PC-3 (cell line): ENCODE data around the gene AKIRIN1. TPM values are rescaled to one million over a fixed set of nuclear protein-coding genes. Genes with fewer than 3 reads are reported as not detected.

Experiments
- ATAC-seq: fragments of 200-7000 bp; cut with Tn5 transposase; 2 replicates; pipeline ENCODE4 v1.9.1; 2020; ENCODE audit warnings: mild to moderate bottlenecking, moderate library complexity
- BruUV-seq: library from RNA; stranded (reverse); fragments of 400-500 nt; replicated peaks from 2 replicates; lab custom pipeline; 2021; lab: Mats Ljungman, UMichigan
- CTCF ChIA-PET: fragments of 300-600 bp; sonication (Branson Sonifier 250); formaldehyde crosslinking; loops from one replicate; lab custom pipeline; 2022; ENCODE audit warnings: antibody characterized with exemption; lab: Charles Lee
- POLR2A ChIA-PET: fragments of 300-600 bp; sonication (Branson Sonifier 250); formaldehyde crosslinking; loops from one replicate; lab custom pipeline; 2022; ENCODE audit warnings: antibody characterized with exemption; ENCODE audit not compliant: unreplicated experiment; lab: Charles Lee
- DNase-seq: peaks from one replicate; pipeline ENCODE4 v3.0.0-alpha.2; 2015
- H2AFZ ChIP-seq: fragments of 300-600 bp; sonication (generic); 2 replicates; pipeline ENCODE4 v1.6.0; 2016; ENCODE audit warnings: antibody characterized with exemption, low read length
- H3F3A ChIP-seq: fragments of 300-600 bp; sonication (generic); one replicate; pipeline ENCODE4 v1.6.0; 2017; ENCODE audit warnings: antibody characterized with exemption, low read length, control low read depth, mild to moderate bottlenecking; ENCODE audit not compliant: unreplicated experiment
- H3K27ac ChIP-seq: fragments of 300-600 bp; sonication (generic); 2 replicates; pipeline ENCODE4 v1.5.1; 2016; ENCODE audit warnings: mild to moderate bottlenecking, low read length
- H3K27me3 ChIP-seq: fragments of 300-600 bp; sonication (generic); 2 replicates; pipeline ENCODE4 v1.6.1; 2016; ENCODE audit warnings: low read length, mixed read lengths
- H3K36me3 ChIP-seq: fragments of 300-600 bp; sonication (generic); 2 replicates; pipeline ENCODE4 v1.6.1; 2016; ENCODE audit warnings: low read depth, mixed run types, low read length, mixed read lengths
- H3K4me1 ChIP-seq: fragments of 300-600 bp; sonication (generic); 2 replicates; pipeline ENCODE4 v1.5.1; 2016; ENCODE audit warnings: low read length; ENCODE audit not compliant: insufficient read depth
- H3K4me2 ChIP-seq: fragments of 300-600 bp; sonication (generic); 2 replicates; pipeline ENCODE4 v1.6.0; 2016; ENCODE audit warnings: low read length
- H3K4me3 ChIP-seq: fragments of 300-600 bp; sonication (generic); 2 replicates; pipeline ENCODE4 v1.5.1; 2016; ENCODE audit warnings: mild to moderate bottlenecking, low read length, mixed read lengths
- H3K79me2 ChIP-seq: fragments of 300-600 bp; sonication (generic); 2 replicates; pipeline ENCODE4 v1.6.1; 2017; ENCODE audit warnings: low read length, mixed read lengths
- H3K9ac ChIP-seq: fragments of 300-600 bp; sonication (generic); 2 replicates; pipeline ENCODE4 v1.6.0; 2016; ENCODE audit warnings: mild to moderate bottlenecking, low read length
- H3K9me2 ChIP-seq: fragments of 300-600 bp; sonication (generic); replicated peaks from 2 replicates; pipeline ENCODE4 v1.6.1; 2016; ENCODE audit warnings: mixed run types, low read length, mixed read lengths
- H3K9me3 ChIP-seq: fragments of 300-600 bp; sonication (generic); 2 replicates; pipeline ENCODE4 v1.6.1; 2016; ENCODE audit warnings: low read length, mixed read lengths
- H4K20me1 ChIP-seq: fragments of 300-600 bp; sonication (generic); 2 replicates; pipeline ENCODE4 v1.6.1; 2016; ENCODE audit warnings: low read length, mixed read lengths
- CTCF ChIP-seq: fragments of 300-600 bp; sonication (generic); conservative IDR thresholded peaks from 2 replicates; pipeline ENCODE4 v1.5.1; 2017; ENCODE audit warnings: antibody characterized with exemption, low read depth, mild to moderate bottlenecking, low read length
- EZH2 ChIP-seq: fragments of 300-600 bp; sonication (generic); IDR thresholded peaks from one replicate; pipeline ENCODE4 v1.6.1; 2017; ENCODE audit warnings: antibody characterized with exemption, mild to moderate bottlenecking, low read length; ENCODE audit not compliant: unreplicated experiment
- EZH2phosphoT487 ChIP-seq: fragments of 300-600 bp; sonication (generic); IDR thresholded peaks from 2 replicates; pipeline ENCODE4 v1.6.1; 2018; ENCODE audit warnings: mild to moderate bottlenecking, antibody characterized with exemption, low read length, borderline replicate concordance
- intact Hi-C: fragments of 100-400 bp; cut with micrococcal nuclease; formaldehyde crosslinking; loops from 2 replicates; pipeline ENCODE4 v1.9.0; 2023
- total RNA-seq: library from RNA; depleted of rRNA; stranded (reverse); fragments of >200 nt; gene quantifications from 2 replicates; pipeline ENCODE4 v1.2.3, GENCODE V29; 2014

AKIRIN1 gene
- total RNA-seq, 1 experiment from 2014 or later: 58.6 TPM

DNA sequence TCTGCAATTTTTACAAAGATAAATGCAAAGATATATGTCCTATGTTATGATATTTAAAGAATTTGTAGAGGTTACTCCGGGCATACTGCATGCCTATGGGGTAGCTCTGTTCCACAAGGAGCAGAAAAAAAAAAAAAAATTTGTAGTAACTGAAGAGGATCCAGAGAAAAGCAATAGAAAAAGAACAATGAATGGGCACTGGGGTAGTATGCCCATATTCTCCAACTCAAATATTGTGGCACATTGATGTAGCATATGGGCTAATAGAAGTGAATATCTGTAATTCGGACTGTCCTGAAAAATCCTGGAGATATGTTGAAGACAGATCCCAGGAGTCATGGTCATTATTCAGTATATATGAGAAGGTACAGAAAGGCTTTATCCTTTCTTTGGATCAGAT, 1.1 kb upstream of the AKIRIN1 start:
- peak overlapping the region; percentile 97; the same call in 1 of the 2 replicates for H2AFZ ChIP-seq
- ChIA-PET POLR2A (interaction anchor here (1.0 kb wide), 1 partner anchor 14 kb away, joined by 8 read pairs; no protein-coding TSS in a partner anchor), CTCF (no interaction called here)
- no peaks in the 10 kb centered on the region for H3K9me3 ChIP-seq
- H3K36me3 ChIP-seq: peaks cover 2% of the 10 kb centered on the region; the same call in 1 of the 2 replicates
- DNase-seq: no peak
- H3K4me1 ChIP-seq: peaks cover 47% of the 10 kb centered on the region
- TF ChIP-seq EZH2: no peak
- TF ChIP-seq CTCF: no peak
- no peak overlapping the region for H3K4me3 ChIP-seq
- H3K4me2 ChIP-seq: peak overlapping the region; percentile 92
- H3K9ac ChIP-seq: no peak overlapping the region
- no peaks in the 10 kb centered on the region for H3K9me2 ChIP-seq
- peaks cover 11% of the 10 kb centered on the region for H3F3A ChIP-seq
- H4K20me1 ChIP-seq: peaks cover 22% of the 10 kb centered on the region
- H3K27ac ChIP-seq: no peak overlapping the region
- ATAC-seq: no peak
- H3K79me2 ChIP-seq: peaks cover 39% of the 10 kb centered on the region
- H3K27me3 ChIP-seq: no peaks in the 10 kb centered on the region
- no TSS peak for BruUV-seq
- intact Hi-C loops: loop anchor here (2.0 to 5.0 kb wide), 2 partner anchors 37 to 117 kb away; partner anchors contain the start of genes MYCBP and NDUFS5

GRCh38 chr1:38990386-38990737, 714 bp upstream of the AKIRIN1 start:
- H3K4me2 ChIP-seq: peak overlapping the region; percentile 92
- H3K36me3 ChIP-seq: peaks cover 6% of the 10 kb centered on the region; the same call in 1 of the 2 replicates
- TSS peak; percentile 60 for BruUV-seq
- TF ChIP-seq EZH2phosphoT487: no peak
- no peak for TF ChIP-seq CTCF
- no peak for TF ChIP-seq EZH2
- no peak for DNase-seq
- peak overlapping the region; percentile 91 for H3K4me3 ChIP-seq
- H3K9me3 ChIP-seq: no peaks in the 10 kb centered on the region
- peaks cover 26% of the 10 kb centered on the region for H4K20me1 ChIP-seq
- POLR2A ChIA-PET: interaction anchor here (1.0 kb wide), 1 partner anchor 14 kb away, joined by 8 read pairs; no protein-coding TSS in a partner anchor
- CTCF ChIA-PET: no interaction called here
- peak overlapping the region; percentile 68 for H3K9ac ChIP-seq
- no peaks in the 10 kb centered on the region for H3K9me2 ChIP-seq
- peaks cover 11% of the 10 kb centered on the region for H3F3A ChIP-seq
- no peaks in the 10 kb centered on the region for H3K27me3 ChIP-seq
- H3K27ac ChIP-seq: peak overlapping the region; percentile 33; the same call in 1 of the 2 replicates
- H3K79me2 ChIP-seq: peaks cover 43% of the 10 kb centered on the region
- intact Hi-C loops: loop anchor here (2.0 to 5.0 kb wide), 2 partner anchors 37 to 118 kb away; partner anchors contain the start of genes MYCBP and NDUFS5
- peaks cover 45% of the 10 kb centered on the region for H3K4me1 ChIP-seq
- peak overlapping the region; percentile 97 for H2AFZ ChIP-seq
- ATAC-seq: no peak
